Measurements from ENCODE around the gene SGMS1. TPM values are rescaled to one million over a fixed set of nuclear protein-coding genes. Genes with fewer than 3 reads are reported as not detected.

The SGMS1 gene
- total and polyA plus RNA-seq, 2 donors (not counting 3 experiments of a cell fraction or from before 2014, with no cell fraction given): 9.7 to 23.7 TPM

DNA sequence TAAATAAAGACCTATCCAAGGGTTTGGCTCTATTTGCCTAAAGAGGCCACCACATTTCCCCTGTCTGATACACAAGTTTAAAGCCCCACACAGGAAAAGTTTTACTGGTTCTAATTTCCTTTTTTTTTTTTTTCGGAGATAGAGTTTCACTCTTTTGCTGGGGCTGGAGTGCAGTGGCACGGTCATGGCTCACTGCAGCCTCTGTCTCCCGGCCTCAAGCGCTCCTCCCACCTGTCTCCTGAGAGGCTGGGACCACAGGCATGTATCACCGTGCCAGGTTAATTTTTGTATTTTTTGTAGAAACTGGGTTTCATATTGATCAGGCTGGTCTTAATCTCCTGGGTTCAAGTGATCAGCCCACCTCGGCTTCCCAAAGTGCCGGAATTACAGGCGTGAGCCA is 319.1 kb downstream of the SGMS1 start:
- intact Hi-C loops (cut with micrococcal nuclease) (no loop called here), dilution Hi-C loops (cut with MboI; ENCODE audit: extremely low pct_ligation_motif_present, low sequenced_read_pairs) (no loop called here)
- Histone ChIP-seq H3K27me3 (ENCODE audit: control insufficient read depth in 2 of 2, insufficient read depth in 2 of 2, low read length in 2 of 2) (no peaks in the 10 kb centered on the region), H3K27ac (ENCODE audit: insufficient read depth, low read depth, low read length) (no peak overlapping the region), H4K20me1 (replicated peaks; ENCODE audit: control insufficient read depth, extremely low read depth, insufficient read depth, low read length) (no peaks in the 10 kb centered on the region), H3K36me3 (ENCODE audit: control insufficient read depth in 2 of 2, extremely low read depth in 1 of 2, insufficient read depth in 2 of 2, low read length in 2 of 2) (no peaks in the 10 kb centered on the region), H3K4me2 (ENCODE audit: insufficient read depth, low read length) (no peak overlapping the region), H2AFZ (ENCODE audit: low read depth, low read length) (no peak overlapping the region), H3K79me2 (ENCODE audit: control insufficient read depth, insufficient read depth, low read length) (no peaks in the 10 kb centered on the region), H3K9me1 (replicated peaks; ENCODE audit: control insufficient read depth, extremely low read depth, insufficient read depth, low read length) (no peaks in the 10 kb centered on the region), H3K9me3 (replicated peaks; ENCODE audit: control insufficient read depth, insufficient read depth, low read length) (no peaks in the 10 kb centered on the region), H3K4me3 (replicated peaks in 1 of 3; ENCODE audit: insufficient read depth in 1 of 3, low read depth in 1 of 3, low read length in 3 of 3) (no peak overlapping the region), H3K9ac (replicated peaks; ENCODE audit: extremely low read depth, insufficient read depth, low read length) (no peak overlapping the region), H3K4me1 (ENCODE audit: control insufficient read depth, extremely low read depth, insufficient read depth, low read length) (no peaks in the 10 kb centered on the region)
- BruUV-seq (replicated peaks): no TSS peak
- DNase-seq (ENCODE audit: low read depth, low spot score) (no peak), FAIRE-seq (no peak)
- POLR2A ChIA-PET: no interaction called here
- TF ChIP-seq, protein P1, sequence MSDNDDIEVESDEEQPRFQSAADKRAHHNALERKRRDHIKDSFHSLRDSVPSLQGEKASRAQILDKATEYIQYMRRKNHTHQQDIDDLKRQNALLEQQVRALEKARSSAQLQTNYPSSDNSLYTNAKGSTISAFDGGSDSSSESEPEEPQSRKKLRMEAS (IDR thresholded peaks at IDR 0.05; ENCODE audit: insufficient read depth, insufficient read length): no peak
- TF ChIP-seq FOS (IDR thresholded peaks at IDR 0.05; ENCODE audit: borderline replicate concordance, insufficient read depth, low read length): no peak
- TF ChIP-seq CTCF (IDR thresholded peaks at IDR 0.05; ENCODE audit: extremely low read depth in 1 of 2, insufficient read depth in 1 of 2, low read depth in 1 of 2, low read length in 2 of 2): no peak
- TF ChIP-seq EZH2 (IDR thresholded peaks at IDR 0.05; ENCODE audit: borderline replicate concordance, low read depth, low read length, severe bottlenecking): no peak
- no peak for TF ChIP-seq MYC (IDR thresholded peaks at IDR 0.05; ENCODE audit: low read depth, low read length)
- no peak for TF ChIP-seq POLR2AphosphoS5 (IDR thresholded peaks at IDR 0.05; ENCODE audit: insufficient read depth, low read depth, low read length)
- TF ChIP-seq GATA2 (IDR thresholded peaks at IDR 0.05; ENCODE audit: insufficient read depth, insufficient read length, low read depth, low read length): no peak
- CTCF ChIA-PET: interaction anchor here (1.3 kb wide), 1 partner anchor 22 kb away, joined by 3 read pairs; no protein-coding TSS in a partner anchor

Measured in endothelial cell of umbilical vein (primary cell).